ENCODE measurements around the gene ZNHIT1. TPM values are rescaled to one million over a fixed set of nuclear protein-coding genes. Genes with fewer than 3 reads are reported as not detected.

The ZNHIT1 gene
- total RNA-seq, 1 donor from 2014 or later = 115 TPM

DNA sequence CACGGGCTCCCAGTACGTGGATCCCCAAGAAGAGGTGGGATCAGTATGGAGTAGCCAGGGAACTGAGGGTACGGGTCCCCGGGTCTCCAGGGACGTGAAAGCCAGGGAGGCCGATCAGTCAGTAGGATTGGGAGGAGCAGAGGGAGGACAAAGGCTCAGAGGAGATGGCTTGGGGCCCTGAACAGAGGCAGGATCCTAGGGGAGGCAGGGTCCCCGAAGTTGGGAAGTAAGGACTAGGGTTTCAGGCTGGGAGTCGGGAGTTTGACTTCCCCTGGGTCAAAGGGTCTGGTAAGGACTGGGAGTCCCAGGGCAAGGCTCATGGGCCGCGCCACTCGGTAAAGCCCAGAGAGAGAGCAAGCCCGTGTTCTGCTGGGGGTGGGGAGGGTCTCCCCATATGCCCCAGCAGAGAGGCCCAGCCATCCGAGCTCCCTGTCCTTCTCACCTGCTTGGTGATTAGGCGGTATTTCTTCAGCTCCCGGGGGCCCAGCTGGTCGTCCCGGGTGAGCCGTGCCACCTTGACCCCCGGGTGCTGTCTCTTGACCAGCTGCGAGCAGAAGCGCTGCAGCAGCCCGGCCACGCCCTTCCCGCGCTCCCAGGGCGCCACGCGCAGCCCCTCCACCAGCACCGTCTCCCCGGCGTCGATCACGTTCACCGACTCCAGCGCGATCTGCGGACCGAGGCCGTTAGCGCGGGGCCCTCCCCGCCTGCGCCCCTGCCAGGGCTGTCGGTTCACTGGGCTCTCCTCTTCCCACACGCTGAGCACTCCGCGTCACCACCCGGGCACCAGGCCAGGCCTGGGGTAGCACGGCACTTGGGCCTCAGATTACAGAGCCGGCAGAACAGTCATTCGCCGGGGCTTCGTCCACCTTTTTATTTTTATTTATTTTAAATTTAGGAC is 44.9 kb upstream of the ZNHIT1 start:
- H3K79me2 ChIP-seq (ENCODE audit: insufficient read depth, low read length) = no peaks in the 10 kb centered on the region
- TF ChIP-seq, protein P1, sequence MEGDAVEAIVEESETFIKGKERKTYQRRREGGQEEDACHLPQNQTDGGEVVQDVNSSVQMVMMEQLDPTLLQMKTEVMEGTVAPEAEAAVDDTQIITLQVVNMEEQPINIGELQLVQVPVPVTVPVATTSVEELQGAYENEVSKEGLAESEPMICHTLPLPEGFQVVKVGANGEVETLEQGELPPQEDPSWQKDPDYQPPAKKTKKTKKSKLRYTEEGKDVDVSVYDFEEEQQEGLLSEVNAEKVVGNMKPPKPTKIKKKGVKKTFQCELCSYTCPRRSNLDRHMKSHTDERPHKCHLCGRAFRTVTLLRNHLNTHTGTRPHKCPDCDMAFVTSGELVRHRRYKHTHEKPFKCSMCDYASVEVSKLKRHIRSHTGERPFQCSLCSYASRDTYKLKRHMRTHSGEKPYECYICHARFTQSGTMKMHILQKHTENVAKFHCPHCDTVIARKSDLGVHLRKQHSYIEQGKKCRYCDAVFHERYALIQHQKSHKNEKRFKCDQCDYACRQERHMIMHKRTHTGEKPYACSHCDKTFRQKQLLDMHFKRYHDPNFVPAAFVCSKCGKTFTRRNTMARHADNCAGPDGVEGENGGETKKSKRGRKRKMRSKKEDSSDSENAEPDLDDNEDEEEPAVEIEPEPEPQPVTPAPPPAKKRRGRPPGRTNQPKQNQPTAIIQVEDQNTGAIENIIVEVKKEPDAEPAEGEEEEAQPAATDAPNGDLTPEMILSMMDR (IDR thresholded peaks at IDR 0.05; ENCODE audit: insufficient read depth, low read depth, low read length) = no peak
- H3K27me3 ChIP-seq (ENCODE audit: insufficient read depth, low read length) = peaks cover 75% of the 10 kb centered on the region
- H2AFZ ChIP-seq (ENCODE audit: low read depth, low read length) = peak overlapping the region; percentile 58
- no peak overlapping the region for H3K9ac ChIP-seq (ENCODE audit: low read length)
- Mint-ChIP-seq H3K4me3 (ENCODE audit: unreplicated experiment) (no peak overlapping the region), H3K36me3 (ENCODE audit: low read depth, unreplicated experiment) (no peaks in the 10 kb centered on the region), H3K4me1 (ENCODE audit: low read depth, unreplicated experiment) (peaks cover 28% of the 10 kb centered on the region), H3K27ac (ENCODE audit: unreplicated experiment) (no peak overlapping the region), H3K9me3 (ENCODE audit: unreplicated experiment) (peaks cover 11% of the 10 kb centered on the region), H3K27me3 (ENCODE audit: low read depth, unreplicated experiment) (peaks cover 69% of the 10 kb centered on the region)
- H3K27ac ChIP-seq (ENCODE audit: low read depth, low read length) = no peak overlapping the region
- peak overlapping the region; percentile 75 for H3K4me2 ChIP-seq (ENCODE audit: low read length)
- H3K36me3 ChIP-seq (ENCODE audit: insufficient read depth, low read length) = no peaks in the 10 kb centered on the region
- H4K20me1 ChIP-seq (ENCODE audit: insufficient read depth, low read length) = peaks cover 10% of the 10 kb centered on the region
- DNase-seq (ENCODE audit: low read depth) (no peak), FAIRE-seq (no peak)
- H3K9me3 ChIP-seq (ENCODE audit: insufficient read depth, low read depth, low read length) = peaks cover 6% of the 10 kb centered on the region
- H3K4me3 ChIP-seq (ENCODE audit: insufficient read depth, low read depth, low read length) = no peak overlapping the region
- H3K4me1 ChIP-seq (ENCODE audit: insufficient read depth, low read length) = peaks cover 40% of the 10 kb centered on the region

DNA sequence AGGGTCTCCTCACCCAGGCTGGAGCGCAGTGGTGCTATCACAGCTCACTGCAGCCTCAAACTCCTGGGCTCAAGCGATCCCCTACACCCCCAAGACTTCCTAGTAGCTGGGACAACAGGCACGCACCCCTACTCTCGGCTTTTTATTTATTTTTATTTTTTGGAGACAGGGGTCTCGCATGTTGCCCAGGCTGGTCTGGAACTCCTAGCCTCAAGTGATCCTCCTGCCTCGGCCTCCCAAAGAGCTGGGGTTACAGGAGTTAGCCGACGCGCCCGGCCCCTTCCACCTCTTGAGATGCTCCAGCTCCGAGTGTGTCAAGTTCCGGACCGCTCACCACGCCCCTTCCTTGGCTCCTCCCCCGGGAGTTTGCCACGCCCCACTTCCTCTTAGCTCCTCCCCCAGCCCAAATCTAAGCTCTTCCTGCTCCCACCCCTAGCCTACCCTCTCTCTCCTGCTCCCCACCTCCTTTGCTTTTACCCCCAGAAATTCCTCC is 44.2 kb upstream of the ZNHIT1 start:
- no peak for FAIRE-seq
- H3K9me3 Mint-ChIP-seq (ENCODE audit: unreplicated experiment) = peaks cover 11% of the 10 kb centered on the region

More for the DNA sequence above, 44.2 kb upstream of the ZNHIT1 start:
- Histone ChIP-seq H3K9ac (ENCODE audit: low read length) (no peak overlapping the region), H3K4me3 (ENCODE audit: insufficient read depth, low read depth, low read length) (no peak overlapping the region), H3K27me3 (ENCODE audit: insufficient read depth, low read length) (peaks cover 79% of the 10 kb centered on the region), H4K20me1 (ENCODE audit: insufficient read depth, low read length) (peaks cover 10% of the 10 kb centered on the region), H3K9me3 (ENCODE audit: insufficient read depth, low read depth, low read length) (peaks cover 6% of the 10 kb centered on the region), H3K4me1 (ENCODE audit: insufficient read depth, low read length) (peaks cover 34% of the 10 kb centered on the region), H3K4me2 (ENCODE audit: low read length) (peak overlapping the region; percentile 75), H3K36me3 (ENCODE audit: insufficient read depth, low read length) (no peaks in the 10 kb centered on the region), H3K27ac (ENCODE audit: low read depth, low read length) (no peak overlapping the region), H2AFZ (ENCODE audit: low read depth, low read length) (no peak overlapping the region), H3K79me2 (ENCODE audit: insufficient read depth, low read length) (no peaks in the 10 kb centered on the region)
- Mint-ChIP-seq H3K36me3 (ENCODE audit: low read depth, unreplicated experiment) (no peaks in the 10 kb centered on the region), H3K4me3 (ENCODE audit: unreplicated experiment) (no peak overlapping the region), H3K27me3 (ENCODE audit: low read depth, unreplicated experiment) (peaks cover 73% of the 10 kb centered on the region), H3K27ac (ENCODE audit: unreplicated experiment) (no peak overlapping the region), H3K4me1 (ENCODE audit: low read depth, unreplicated experiment) (peaks cover 23% of the 10 kb centered on the region)
- no peak for DNase-seq (ENCODE audit: low read depth)
- no peak for TF ChIP-seq EZH2 (IDR thresholded peaks at IDR 0.05; ENCODE audit: insufficient read depth, low read length)
- TF ChIP-seq, protein P1 (IDR thresholded peaks at IDR 0.05; ENCODE audit: insufficient read depth, low read depth, low read length) = no peak
